Stimulated activated CD4-positive, alpha-beta T cell treated with anti-CD3 and anti-CD28 coated beads, Interleukin-12 subunit alpha, Interleukin-12 subunit beta, amount 100 ng/mL, for 4 hours (primary cell): Measurements from ENCODE around the gene ROBO2.

ENCODE experiments used
- DNase-seq: peaks from one replicate; pipeline ENCODE4 v3.0.0-alpha.2; 2020

Gene ROBO2

DNA sequence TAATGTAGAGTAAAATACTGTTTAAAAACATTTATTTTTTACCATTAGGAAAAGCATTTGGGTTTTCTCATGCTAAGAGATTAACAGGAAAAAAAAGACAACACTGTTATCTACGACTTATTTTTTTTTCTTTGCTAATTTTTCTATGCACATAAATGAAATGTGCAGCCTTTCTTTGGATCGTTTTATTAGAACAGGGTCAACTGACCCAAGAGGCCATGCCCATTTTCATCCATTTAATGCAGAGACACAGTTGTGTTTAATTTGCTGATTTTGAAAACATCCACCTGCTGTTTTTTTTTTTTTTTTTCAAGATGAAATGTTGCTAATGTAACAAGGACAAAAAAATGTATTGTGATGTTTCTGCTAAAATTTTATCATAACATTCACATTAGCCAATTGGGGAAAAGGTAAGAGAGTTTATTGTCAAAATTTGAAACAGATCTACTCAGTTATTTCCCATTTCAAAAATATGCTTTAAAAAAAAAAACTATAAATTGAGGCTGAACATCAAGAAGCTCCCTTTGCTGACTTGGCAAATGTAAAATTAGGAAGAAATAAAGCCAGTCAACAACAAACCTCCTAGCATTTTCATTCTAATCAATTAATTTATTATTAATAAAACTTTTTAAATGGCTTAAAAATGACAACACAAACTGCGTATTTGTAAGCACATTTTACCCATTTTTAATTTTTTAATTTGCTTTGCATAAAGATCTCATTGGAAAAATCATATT is 485.2 kb downstream of the ROBO2 start:
- no peak for DNase-seq

DNA sequence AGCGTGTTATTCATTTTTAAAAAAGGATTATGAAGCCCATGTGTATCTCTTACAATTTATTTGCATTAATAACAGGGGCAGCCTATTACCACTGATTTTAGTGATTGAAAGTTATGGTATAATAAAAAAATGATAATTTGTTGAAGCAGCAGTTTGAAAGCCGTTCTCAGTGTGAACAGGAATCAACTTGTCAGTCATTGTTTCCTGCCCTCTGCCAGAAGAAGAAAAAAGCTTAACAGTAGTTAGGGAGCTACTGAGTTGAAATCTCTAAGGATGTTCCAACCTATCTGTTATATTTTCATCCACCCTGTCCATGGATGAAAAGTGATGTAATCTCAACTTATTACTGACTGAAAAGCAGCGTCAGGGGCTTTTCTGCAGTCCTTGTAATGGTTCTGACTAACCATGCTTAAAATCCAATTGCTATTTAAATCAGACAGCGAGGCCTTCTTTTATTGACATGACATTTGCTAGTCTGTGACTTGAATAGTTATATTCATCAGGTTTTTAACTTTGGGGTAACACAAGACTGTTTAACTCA is 486.7 kb downstream of the ROBO2 start:
- no peak for DNase-seq

- no peak for DNase-seq
These were observed 489.6 kb downstream of the ROBO2 start for GRCh38 chr3:77529522-77529921.

DNA sequence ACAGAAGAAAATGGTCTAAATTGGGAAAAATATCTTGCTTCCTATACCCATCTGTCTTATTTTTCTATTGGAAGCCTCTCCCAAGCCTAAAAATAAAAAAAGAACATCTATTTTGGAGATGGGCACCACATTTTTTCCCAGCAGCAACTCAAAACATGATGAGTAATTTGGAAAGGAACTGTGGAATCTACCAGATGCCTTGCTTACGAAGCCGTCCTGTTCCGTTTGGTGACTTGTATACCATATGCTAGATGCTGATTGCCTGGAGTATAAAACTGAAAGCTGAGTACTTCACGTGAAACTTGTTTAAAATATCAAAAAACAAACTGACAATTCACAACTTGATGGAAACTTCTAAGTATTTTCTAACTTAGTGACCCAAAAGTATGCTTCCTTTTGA is 491.0 kb downstream of the ROBO2 start:
- no peak for DNase-seq

DNA sequence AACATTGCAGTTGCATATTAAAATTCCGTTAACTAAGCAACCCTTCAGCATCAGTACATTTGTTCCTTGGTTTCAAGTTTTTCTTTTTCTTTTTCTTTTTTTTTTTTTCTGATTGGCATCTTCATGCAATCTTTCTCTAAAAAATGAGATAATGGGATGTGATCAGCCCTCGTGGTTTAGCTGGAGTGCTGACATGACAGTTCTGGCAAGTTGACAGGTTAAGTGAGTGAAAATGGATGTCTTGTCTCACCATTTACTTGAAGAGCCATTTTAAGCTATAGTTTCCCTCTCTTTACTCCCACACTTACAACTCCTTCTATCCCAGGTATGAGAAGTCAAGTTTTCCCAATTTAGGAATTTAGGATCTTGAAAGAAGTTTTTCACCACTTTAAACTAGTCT is 495.2 kb downstream of the ROBO2 start:
- no peak for DNase-seq

GRCh38 chr3:77536038-77536775 is 496.3 kb downstream of the ROBO2 start:
- no peak for DNase-seq

- DNase-seq: no peak
These were observed 499.1 kb downstream of the ROBO2 start for GRCh38 chr3:77539014-77539413.

- no peak for DNase-seq
These were observed 499.8 kb downstream of the ROBO2 start for GRCh38 chr3:77539677-77540076.

DNA sequence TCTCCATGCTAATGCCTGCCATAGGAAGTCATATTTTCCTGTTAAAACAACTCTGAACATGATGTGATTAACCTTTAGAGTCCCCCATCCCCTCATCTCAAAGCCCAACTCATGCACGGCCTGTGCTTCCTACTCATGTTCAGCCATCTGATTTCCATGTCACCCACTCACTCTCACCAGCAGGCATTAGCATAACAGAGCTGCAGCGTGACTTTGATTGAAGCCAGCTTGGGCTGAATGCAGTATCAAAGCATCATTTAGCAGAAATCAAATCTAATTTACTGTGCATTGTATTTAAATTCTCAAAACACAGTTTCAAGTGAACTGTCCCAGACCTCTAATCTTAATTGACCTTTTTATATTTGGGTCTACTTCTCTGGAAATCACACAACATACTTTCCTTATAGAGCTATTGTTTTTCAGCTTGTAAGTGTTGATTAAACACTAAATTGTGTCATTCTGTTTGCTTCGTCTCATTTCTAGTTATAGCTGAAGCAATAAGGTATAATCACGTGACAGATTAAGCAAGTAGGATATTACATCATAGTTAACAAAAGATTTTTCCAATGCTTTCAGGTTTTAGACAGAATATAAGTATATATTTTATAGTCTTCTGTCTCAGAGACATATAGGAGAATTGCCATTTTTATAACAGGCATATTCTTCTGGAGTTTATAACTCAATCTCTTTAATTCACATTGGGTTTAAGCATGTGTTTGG is 501.5 kb downstream of the ROBO2 start:
- no peak for DNase-seq

DNA sequence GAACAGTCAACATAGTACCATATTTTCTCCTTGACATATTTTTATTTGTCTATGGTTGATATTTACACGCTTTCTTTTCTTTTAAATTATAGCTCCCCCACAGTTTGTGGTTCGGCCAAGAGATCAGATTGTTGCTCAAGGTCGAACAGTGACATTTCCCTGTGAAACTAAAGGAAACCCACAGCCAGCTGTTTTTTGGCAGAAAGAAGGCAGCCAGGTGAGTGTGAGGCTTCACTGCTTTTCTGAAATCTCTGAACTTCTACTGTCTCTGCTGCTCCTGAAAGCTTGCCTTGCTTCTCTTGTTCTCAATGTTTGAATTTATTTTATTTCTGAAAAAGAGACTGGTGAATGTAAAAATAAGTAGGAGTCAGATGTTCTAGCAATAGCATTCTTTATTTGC is 506.3 kb downstream of the ROBO2 start:
- no peak for DNase-seq

DNA sequence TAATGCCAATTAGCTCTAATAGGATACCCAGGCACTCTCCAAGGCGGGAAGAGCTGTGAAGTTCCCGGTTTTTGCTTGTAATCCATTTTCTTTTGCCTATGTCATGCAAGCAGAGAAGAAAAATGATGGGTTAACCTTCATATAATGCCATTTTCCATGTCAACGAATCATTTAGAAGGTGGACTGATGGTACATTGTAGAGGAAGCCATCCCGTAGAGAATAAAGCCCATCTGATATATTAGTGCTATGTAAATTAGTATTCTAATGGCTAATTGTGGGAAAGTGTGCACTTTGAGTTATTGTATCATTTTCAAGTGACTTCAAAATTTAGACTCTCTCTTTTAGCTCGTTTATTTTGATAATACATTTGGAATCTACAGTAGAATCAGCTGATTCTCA is 509.1 kb downstream of the ROBO2 start:
- DNase-seq: no peak

GRCh38 chr3:77553240-77553639 is 513.3 kb downstream of the ROBO2 start:
- DNase-seq: no peak

DNA sequence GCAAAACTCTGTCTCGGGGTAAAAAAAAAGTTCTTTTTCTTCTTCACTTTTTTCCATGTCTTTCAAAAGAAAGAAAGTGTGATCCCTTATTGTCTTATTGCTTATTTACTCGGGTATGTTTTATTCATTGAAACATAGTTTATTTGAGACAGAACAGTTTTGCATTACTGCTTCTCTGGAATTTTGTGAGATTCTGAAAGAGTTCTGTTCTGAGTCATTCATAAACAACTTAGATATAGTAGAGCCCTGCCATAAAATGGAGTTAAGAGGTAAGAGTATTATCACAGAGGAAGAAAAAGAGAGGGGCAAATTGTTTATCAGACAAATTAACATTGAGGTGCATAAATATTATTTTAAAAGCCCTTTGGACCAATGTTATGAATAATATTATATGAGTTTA is 522.2 kb downstream of the ROBO2 start:
- DNase-seq: no peak

- no peak for DNase-seq
These were observed 523.1 kb downstream of the ROBO2 start for GRCh38 chr3:77563012-77563411.

- DNase-seq: no peak
These were observed 526.2 kb downstream of the ROBO2 start for GRCh38 chr3:77566055-77566454.

DNA sequence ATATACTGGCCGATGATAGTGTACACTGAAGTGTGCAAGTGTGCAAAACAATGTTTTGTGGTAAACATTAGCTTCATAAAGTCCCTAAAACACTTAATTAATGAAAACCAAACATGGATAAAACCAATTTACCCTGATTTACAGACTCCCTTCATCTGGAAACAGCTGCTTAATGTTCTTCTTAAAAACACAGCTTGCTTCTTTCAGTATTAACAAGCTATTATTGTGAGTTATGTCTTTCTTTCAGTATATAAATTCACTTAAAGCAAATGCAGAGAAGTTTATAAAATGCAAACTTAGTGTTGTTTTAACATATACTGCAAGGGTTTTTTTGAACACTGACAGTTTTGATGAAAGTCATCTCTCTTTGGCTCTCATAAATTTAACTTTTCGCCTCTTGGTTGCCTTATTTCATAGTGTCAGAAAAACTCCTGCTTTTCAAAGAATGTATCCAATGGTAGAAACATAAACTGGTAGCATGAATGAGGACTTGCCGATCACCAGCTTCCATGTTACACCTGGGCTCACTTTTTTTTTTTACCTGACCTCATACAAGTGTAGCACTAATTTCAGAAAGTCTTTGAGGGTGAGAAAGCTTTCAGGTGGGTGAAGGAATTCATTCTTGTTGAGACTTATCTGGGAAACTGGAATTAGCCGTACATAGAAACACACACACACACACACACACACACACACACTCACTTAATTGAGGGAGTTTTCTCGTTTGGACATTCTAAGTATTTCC is 532.2 kb downstream of the ROBO2 start:
- no peak for DNase-seq

DNA sequence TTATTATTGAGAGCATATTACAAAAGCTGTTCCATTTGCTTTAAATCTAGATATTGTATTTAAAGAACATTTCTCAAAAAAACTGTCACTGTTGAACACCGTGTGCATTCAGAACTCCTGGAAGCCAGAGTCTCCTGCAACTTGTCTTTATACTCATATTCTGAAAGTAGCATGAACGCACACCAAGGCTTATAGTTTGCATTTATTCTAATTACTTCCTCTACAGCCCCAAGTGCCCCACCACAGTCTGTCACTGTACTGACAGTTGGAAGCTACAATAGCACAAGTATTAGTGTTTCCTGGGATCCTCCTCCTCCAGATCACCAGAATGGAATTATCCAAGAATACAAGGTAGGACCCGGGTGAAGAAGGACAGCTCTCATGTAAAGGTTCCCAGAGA is 537.4 kb downstream of the ROBO2 start:
- DNase-seq: no peak

GRCh38 chr3:77586216-77586615 is 546.3 kb downstream of the ROBO2 start:
- no peak for DNase-seq

DNA sequence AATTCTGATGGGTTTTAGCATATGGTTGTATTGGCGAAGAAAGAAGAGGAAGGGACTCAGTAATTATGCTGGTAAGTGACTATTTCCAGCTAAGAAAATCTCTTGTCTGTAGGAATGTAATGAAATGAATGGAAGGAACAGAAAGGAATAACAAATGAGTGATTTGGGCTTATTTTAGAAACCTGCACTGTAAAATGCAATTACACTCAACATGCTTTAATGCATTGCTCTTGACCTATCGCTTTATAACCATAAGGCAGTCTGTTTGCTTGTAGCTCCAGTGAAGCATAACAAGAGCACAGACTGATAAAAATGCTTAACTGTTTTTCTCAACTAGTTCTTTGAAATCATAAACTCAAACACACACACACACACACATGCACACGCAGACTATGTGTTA is 549.0 kb downstream of the ROBO2 start:
- DNase-seq: no peak

GRCh38 chr3:77590191-77590590 is 550.3 kb downstream of the ROBO2 start:
- DNase-seq: no peak

DNA sequence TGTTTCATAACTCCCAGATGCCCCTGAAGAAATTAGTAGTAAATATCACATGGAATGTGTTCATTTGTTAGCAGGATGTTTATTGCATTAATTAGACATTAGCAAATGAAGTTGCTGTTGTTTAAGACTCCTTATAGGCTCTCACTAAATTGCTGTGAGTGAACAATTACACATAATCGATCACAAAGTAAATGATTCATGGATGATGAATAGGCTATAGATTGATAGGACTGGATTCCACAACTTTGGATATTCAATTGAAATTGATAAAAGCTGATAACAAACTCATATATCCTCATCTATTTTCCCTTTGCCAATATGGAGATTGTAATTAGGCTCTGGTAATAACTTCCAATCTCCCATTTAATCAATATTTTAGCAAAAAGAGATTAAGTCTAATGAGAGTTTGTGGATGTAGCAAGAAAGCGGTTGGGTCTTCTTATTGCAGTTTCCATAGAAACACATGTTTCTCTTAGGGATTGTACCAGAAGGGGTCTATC is 555.5 kb downstream of the ROBO2 start:
- no peak for DNase-seq

- no peak for DNase-seq
These were observed 560.0 kb downstream of the ROBO2 start for GRCh38 chr3:77599948-77600347.
